ENCODE data around the gene IGF2R.
"Not testable (repeated sequence)": the region's sequence is repeated elsewhere in the genome, so short reads cannot be mapped to it uniquely, and the experiment has no call there.

IGF2R gene

GRCh38 chr6:159955945-159956361, 12.9 kb upstream of the IGF2R start:
- no peak for DNase-seq

- DNase-seq: no peak
These were observed 11.7 kb upstream of the IGF2R start for GRCh38 chr6:159957071-159957673.

GRCh38 chr6:159959165-159959975, 9.5 kb upstream of the IGF2R start:
- no peak for DNase-seq

GRCh38 chr6:159959976-159960384, 8.9 kb upstream of the IGF2R start:
- DNase-seq: no peak

- no peak for DNase-seq
These were observed 8.4 kb upstream of the IGF2R start for GRCh38 chr6:159960485-159960884.

- no peak for DNase-seq
These were observed 7.4 kb upstream of the IGF2R start for GRCh38 chr6:159961528-159961927.

GRCh38 chr6:159963111-159963510, 5.8 kb upstream of the IGF2R start:
- DNase-seq: no peak

- DNase-seq: no peak
These were observed 4.8 kb upstream of the IGF2R start for GRCh38 chr6:159964046-159964445.

GRCh38 chr6:159966339-159966738, 2.5 kb upstream of the IGF2R start:
- DNase-seq: no peak

- no peak for DNase-seq
These were observed 1.9 kb upstream of the IGF2R start for GRCh38 chr6:159966981-159967380.

- DNase-seq: not testable (repeated sequence)
These were observed 1.3 kb upstream of the IGF2R start for GRCh38 chr6:159967621-159968020.

GRCh38 chr6:159969204-159969912, 476 bp downstream of the IGF2R start:
- no peak for DNase-seq

- peak; percentile 16 for DNase-seq
These were observed 1.0 kb downstream of the IGF2R start for GRCh38 chr6:159969921-159970320.

- DNase-seq: no peak
These were observed 1.8 kb downstream of the IGF2R start for GRCh38 chr6:159970659-159971063.

GRCh38 chr6:159971341-159972178, 2.7 kb downstream of the IGF2R start:
- no peak for DNase-seq

GRCh38 chr6:159972506-159973268, 3.8 kb downstream of the IGF2R start:
- no peak for DNase-seq

GRCh38 chr6:159973406-159973805, 4.5 kb downstream of the IGF2R start:
- no peak for DNase-seq

- DNase-seq: no peak
These were observed 5.1 kb downstream of the IGF2R start for GRCh38 chr6:159973951-159974350.

- DNase-seq: no peak
These were observed 6.0 kb downstream of the IGF2R start for GRCh38 chr6:159974932-159975331.

GRCh38 chr6:159976686-159977254, 7.9 kb downstream of the IGF2R start:
- DNase-seq: no peak

- no peak for DNase-seq
These were observed 8.5 kb downstream of the IGF2R start for GRCh38 chr6:159977255-159977903.
